ENCODE measurements around the gene CD101.

CD101 gene

DNA sequence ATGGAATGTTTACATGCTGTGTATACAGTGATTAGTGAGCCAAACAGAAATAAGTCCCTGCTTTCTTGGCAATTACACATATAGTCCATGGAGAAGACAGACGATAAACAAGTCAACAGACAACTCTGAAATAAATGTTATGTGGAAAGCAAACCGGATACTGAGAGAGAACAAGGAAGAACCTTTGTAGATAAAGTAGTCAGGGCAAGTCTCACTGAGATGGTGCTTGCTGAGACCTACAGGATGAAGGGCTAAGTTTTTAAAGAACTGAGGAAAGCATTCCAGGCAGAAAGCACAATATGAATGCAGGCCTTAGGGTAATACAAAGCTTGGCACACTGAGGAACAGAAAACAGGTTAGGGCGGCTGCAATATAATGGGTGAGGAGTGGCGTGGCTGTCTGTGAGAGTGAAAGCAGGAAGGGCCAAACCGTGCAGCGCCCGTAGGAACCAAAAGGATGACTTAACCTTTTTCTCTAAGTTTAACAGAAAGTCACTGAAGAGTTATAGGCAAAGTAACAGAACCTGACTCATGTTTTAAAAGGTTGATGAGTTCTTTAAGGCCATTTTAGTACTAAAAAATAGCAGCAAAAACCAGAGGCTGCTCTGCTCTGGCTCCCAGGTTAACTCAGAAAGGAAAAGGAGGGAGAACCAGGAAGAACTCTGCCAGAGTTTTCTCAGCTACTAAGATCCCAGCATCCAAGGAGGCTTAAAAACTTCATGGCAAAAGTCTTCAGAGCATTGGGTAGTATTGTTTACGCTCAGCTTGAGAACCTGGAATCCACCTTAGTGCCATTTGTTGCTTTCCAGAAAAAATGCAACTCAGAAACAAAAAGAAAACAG lies 49.9 kb downstream of the CD101 start:
- H3K4me3 ChIP-seq (ENCODE audit: control insufficient read depth, low read depth, low read length): no peak overlapping the region
- TF ChIP-seq, protein P1, sequence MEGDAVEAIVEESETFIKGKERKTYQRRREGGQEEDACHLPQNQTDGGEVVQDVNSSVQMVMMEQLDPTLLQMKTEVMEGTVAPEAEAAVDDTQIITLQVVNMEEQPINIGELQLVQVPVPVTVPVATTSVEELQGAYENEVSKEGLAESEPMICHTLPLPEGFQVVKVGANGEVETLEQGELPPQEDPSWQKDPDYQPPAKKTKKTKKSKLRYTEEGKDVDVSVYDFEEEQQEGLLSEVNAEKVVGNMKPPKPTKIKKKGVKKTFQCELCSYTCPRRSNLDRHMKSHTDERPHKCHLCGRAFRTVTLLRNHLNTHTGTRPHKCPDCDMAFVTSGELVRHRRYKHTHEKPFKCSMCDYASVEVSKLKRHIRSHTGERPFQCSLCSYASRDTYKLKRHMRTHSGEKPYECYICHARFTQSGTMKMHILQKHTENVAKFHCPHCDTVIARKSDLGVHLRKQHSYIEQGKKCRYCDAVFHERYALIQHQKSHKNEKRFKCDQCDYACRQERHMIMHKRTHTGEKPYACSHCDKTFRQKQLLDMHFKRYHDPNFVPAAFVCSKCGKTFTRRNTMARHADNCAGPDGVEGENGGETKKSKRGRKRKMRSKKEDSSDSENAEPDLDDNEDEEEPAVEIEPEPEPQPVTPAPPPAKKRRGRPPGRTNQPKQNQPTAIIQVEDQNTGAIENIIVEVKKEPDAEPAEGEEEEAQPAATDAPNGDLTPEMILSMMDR (conservative IDR thresholded peaks at IDR 0.05; ENCODE audit: control insufficient read depth, insufficient read depth, low read depth, low read length): no peak
- DNase-seq (ENCODE audit: low read depth): peak; percentile 14

DNA sequence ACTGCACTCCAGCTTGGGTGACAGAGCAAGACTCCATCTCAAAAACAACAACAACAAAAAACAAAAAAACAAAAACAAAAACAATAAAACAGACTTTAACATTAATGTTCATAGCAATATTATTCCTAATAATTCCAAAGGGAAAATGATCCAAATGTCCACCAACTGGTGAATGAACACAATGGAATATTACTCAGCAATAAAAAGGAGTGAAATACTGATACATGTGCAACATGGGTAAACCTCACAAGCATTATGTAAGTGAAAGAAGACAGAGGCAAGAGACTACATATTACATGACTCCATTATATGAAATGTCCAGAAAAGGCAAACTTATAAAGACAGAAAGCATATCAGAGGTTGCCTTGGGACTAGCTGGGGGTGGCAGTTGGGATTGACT lies 52.5 kb downstream of the CD101 start:
- H3K4me3 ChIP-seq (ENCODE audit: control insufficient read depth, low read depth, low read length): no peak overlapping the region
- DNase-seq (ENCODE audit: low read depth): no peak
- TF ChIP-seq, protein P1 (conservative IDR thresholded peaks at IDR 0.05; ENCODE audit: control insufficient read depth, insufficient read depth, low read depth, low read length): no peak

DNA sequence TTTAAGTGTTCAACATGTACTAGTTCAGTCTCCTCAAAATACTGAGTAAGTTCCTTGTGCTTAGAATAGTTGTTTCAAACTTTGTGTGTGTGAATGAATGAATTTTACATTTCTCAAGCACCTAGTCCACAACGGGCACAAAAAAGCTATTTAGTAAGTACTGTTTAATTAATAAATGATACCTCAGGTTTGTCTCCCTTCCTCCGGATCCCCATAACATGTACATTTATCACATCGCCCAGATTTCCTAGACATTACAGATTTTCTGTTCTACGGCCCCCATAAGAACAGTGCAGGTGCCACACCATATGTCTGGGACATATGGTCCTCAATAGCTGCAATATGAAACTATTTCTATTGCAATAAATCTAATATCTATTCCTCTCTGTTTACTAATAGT lies 57.2 kb downstream of the CD101 start:
- TF ChIP-seq, protein P1 (conservative IDR thresholded peaks at IDR 0.05; ENCODE audit: control insufficient read depth, insufficient read depth, low read depth, low read length): no peak
- DNase-seq (ENCODE audit: low read depth): no peak
- H3K4me3 ChIP-seq (ENCODE audit: control insufficient read depth, low read depth, low read length): no peak overlapping the region

DNA sequence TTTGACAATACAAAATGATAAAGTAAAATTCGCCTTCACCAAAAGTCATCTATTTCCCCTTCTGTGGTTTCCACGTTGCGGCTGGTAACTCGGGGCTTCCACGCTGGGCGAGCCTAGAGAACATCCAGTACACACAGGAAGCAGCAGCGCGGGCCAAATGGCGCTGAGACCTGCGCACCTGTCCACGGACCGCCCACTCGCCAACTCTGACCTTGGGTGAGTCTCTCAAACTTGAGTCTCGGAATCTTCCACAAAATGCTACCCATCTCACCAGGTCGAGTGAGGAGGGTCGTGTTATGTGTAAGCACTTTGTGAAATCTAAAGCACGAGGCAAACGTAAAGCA lies 57.7 kb downstream of the CD101 start:
- DNase-seq (ENCODE audit: low read depth): no peak
- TF ChIP-seq, protein P1 (conservative IDR thresholded peaks at IDR 0.05; ENCODE audit: control insufficient read depth, insufficient read depth, low read depth, low read length): no peak
- H3K4me3 ChIP-seq (ENCODE audit: control insufficient read depth, low read depth, low read length): peak overlapping the region; percentile 75

DNA sequence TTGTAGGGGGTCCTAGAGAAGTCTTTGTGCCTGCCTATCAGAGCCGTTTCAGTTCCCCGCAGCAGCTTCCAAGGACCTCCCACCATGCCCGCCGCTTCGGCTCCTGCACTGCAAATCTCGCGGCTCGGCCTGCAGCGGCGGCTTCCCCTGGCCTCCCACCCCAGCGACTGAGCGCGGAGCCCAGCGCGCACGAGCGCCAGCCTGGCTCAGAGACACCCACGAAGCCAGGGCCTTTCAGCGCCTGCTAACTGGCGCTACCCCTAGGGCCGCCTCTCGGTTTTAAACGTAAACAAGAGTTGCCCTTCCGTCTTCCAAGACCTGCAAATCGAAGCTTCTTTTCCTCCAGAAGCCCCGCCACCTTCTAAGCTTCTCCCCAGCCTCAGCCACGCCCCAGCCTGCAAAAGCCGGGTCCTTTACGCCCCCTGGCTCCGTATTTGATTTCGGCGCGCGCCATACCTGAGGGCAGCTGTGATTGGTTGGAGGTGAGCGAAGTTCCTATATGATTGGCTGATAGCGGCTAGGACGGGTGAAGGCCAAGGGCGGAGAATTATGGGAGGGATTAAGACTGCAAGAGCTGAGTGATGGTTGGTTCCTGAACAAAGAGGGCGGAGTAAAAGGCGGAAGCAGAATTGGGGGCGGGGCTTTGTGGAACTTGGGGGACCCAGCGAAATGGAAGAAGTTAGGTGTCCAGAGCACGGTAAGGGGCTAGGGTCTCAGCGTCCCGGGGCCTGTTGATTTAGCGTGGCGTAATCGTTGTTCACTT lies 58.3 kb downstream of the CD101 start, which contains the start of gene TTF2:
TSS of gene TTF2 (plus strand) at position 649 of the 763 bp plus-strand sequence. CDS start at position 670, 21 bp downstream.
- peak; percentile 98 for DNase-seq (ENCODE audit: low read depth)
- TF ChIP-seq, protein P1 (conservative IDR thresholded peaks at IDR 0.05; ENCODE audit: control insufficient read depth, insufficient read depth, low read depth, low read length): peak; percentile 16
- peak within 1 kb of the TSS; percentile 75 for H3K4me3 ChIP-seq (ENCODE audit: control insufficient read depth, low read depth, low read length)

DNA sequence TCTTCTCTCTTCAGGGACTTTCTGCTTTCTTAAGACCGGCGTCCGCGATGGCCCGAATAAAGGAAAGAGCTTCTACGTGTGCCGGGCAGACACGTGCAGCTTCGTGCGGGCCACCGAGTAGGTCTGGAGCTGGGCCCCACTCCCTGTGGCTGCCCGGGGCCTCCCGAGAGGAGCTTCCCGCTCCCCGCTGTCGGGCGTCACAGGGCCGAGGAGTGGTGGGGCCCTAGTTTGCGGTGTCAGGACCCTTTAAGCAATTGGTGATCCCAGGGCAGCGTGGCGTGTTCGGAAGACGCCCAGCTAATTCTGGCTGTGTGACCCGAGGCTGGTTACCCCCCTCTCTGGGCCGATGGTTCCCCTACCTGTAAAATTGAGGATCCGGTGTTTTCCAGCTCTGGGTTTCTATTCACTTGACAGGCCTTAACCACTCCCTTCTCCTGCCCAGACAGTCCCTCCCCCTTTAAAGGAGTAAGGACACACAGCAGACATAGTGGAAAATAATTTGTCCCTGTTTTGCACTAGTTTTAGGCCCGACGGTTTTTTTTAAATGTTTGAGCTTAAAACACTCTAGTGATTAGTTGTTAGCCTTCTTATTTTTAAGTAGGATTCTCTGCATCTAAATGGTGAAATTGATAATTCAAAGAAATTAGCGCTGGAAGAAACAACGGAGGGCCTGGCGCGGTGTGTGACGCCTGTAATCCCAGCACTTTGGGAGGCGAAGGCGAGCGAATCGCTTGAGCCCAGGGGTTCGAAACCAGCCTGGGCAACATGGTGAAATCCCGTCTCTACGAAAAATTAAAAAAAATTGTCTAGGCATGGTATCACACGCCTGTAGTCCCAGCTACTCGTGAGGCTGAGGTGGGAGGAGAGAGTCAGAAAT lies 59.1 kb downstream of the CD101 start:
- peak; percentile 43 for DNase-seq (ENCODE audit: low read depth)

More for the DNA sequence above, 59.1 kb downstream of the CD101 start:
- H3K4me3 ChIP-seq (ENCODE audit: control insufficient read depth, low read depth, low read length): peak overlapping the region; percentile 75
- TF ChIP-seq, protein P1 (conservative IDR thresholded peaks at IDR 0.05; ENCODE audit: control insufficient read depth, insufficient read depth, low read depth, low read length): no peak

Measured in fibroblast of mammary gland (primary cell).